Trophoblast cell (in vitro differentiated cells and primary cell): ENCODE data around the gene RNF123.

Source experiments
- DNase-seq, 2 donors: peaks; one replicate each; pipeline ENCODE4 v3.0.0-alpha.2; 2016
- H2AFZ ChIP-seq: 2 replicates; pipeline ENCODE4 v1.6.1; 2013; ENCODE audit warnings: low read length, moderate library complexity, mild to moderate bottlenecking; ENCODE audit not compliant: insufficient read depth, poor library complexity
- H2AK5ac ChIP-seq: 2 replicates; pipeline ENCODE4 v1.6.1; 2013; ENCODE audit warnings: mild to moderate bottlenecking, low read length
- H2BK120ac ChIP-seq: 2 replicates; pipeline ENCODE4 v1.6.1; 2013; ENCODE audit warnings: low read length, mild to moderate bottlenecking, moderate library complexity; ENCODE audit not compliant: insufficient read depth, poor library complexity
- H2BK12ac ChIP-seq: 2 replicates; pipeline ENCODE4 v1.6.1; 2013; ENCODE audit warnings: mild to moderate bottlenecking, low read length, moderate library complexity
- H2BK5ac ChIP-seq: 2 replicates; pipeline ENCODE4 v1.6.1; 2013; ENCODE audit warnings: low read length, low read depth, moderate library complexity, mild to moderate bottlenecking; ENCODE audit not compliant: poor library complexity
- H3K14ac ChIP-seq: 2 replicates; pipeline ENCODE4 v1.6.1; 2013; ENCODE audit warnings: mild to moderate bottlenecking, low read length
- H3K18ac ChIP-seq: 2 replicates; pipeline ENCODE4 v1.6.1; 2013; ENCODE audit warnings: mild to moderate bottlenecking, low read length
- H3K23ac ChIP-seq: 2 replicates; pipeline ENCODE4 v1.6.1; 2013; ENCODE audit warnings: low read length
- H3K27ac ChIP-seq: 2 replicates; pipeline ENCODE4 v1.5.1; 2013; ENCODE audit warnings: low read depth, mild to moderate bottlenecking, inconsistent platforms, low read length, moderate library complexity
- H3K27me3 ChIP-seq: 2 replicates; pipeline ENCODE4 v1.6.1; 2013; ENCODE audit warnings: inconsistent platforms, mild to moderate bottlenecking, low read length, moderate library complexity; ENCODE audit not compliant: insufficient read depth
- H3K36me3 ChIP-seq, 2 experiments: 1 replicate in 1 of 2; 2 replicates in 1 of 2; pipeline ENCODE4 v1.6.1; 2013; ENCODE audit warnings: low read length in 2 of 2, mild to moderate bottlenecking in 2 of 2, moderate library complexity in 1 of 2; ENCODE audit not compliant: insufficient read depth in 2 of 2, control insufficient read depth in 1 of 2
- H3K4ac ChIP-seq: 2 replicates; pipeline ENCODE4 v1.6.1; 2013; ENCODE audit warnings: low read depth, mild to moderate bottlenecking, low read length, moderate library complexity
- H3K4me1 ChIP-seq, 2 experiments: 1 replicate in 1 of 2; 2 replicates in 1 of 2; pipeline ENCODE4 v1.6.1; 2013; ENCODE audit warnings: low read length in 2 of 2, mild to moderate bottlenecking in 2 of 2, moderate library complexity in 1 of 2; ENCODE audit not compliant: insufficient read depth in 2 of 2, control insufficient read depth in 1 of 2
- H3K4me2 ChIP-seq: 2 replicates; pipeline ENCODE4 v1.6.1; 2013; ENCODE audit warnings: inconsistent platforms, mild to moderate bottlenecking, low read length, moderate library complexity
- H3K4me3 ChIP-seq: 2 replicates; pipeline ENCODE4 v1.5.1; 2013; ENCODE audit warnings: mild to moderate bottlenecking, low read depth, low read length, inconsistent platforms
- H3K79me1 ChIP-seq: one replicate; pipeline ENCODE4 v1.6.1; 2013; ENCODE audit warnings: low read length
- H3K79me2 ChIP-seq: 2 replicates; pipeline ENCODE4 v1.6.1; 2013; ENCODE audit warnings: low read length, mild to moderate bottlenecking; ENCODE audit not compliant: control insufficient read depth, insufficient read depth, poor library complexity
- H3K9ac ChIP-seq: 2 replicates; pipeline ENCODE4 v1.6.1; 2013; ENCODE audit warnings: mild to moderate bottlenecking, low read length
- H3K9me3 ChIP-seq: 2 replicates; pipeline ENCODE4 v1.6.1; 2013; ENCODE audit warnings: low read depth, mild to moderate bottlenecking, control low read depth, inconsistent platforms, low read length; ENCODE audit not compliant: insufficient read depth
- H4K12ac ChIP-seq: 2 replicates; pipeline ENCODE4 v1.6.1; 2013; ENCODE audit warnings: low read depth, mild to moderate bottlenecking, low read length, moderate library complexity
- H4K8ac ChIP-seq: 2 replicates; pipeline ENCODE4 v1.6.1; 2013; ENCODE audit warnings: low read depth, mild to moderate bottlenecking, low read length, moderate library complexity
- H4K91ac ChIP-seq: one replicate; pipeline ENCODE4 v1.6.1; 2013; ENCODE audit warnings: low read depth, mild to moderate bottlenecking, low read length, moderate library complexity
- WGBS: extraction: QIAGEN DNeasy Blood & Tissue Kit; methylation state at CpG from one replicate; pipeline ENCODE4 v1.1.7; 2013; ENCODE audit warnings: missing lambda C conversion rate; ENCODE audit not compliant: insufficient read length, insufficient coverage; ENCODE audit errors: extremely low coverage; 5-methylcytosine and 5-hydroxymethylcytosine counted together

RNF123 gene

GRCh38 chr3:49707113-49707480 is 17.7 kb downstream of the RNF123 start:
- Histone ChIP-seq H3K18ac (no peak overlapping the region), H3K23ac (no peak overlapping the region), H4K8ac (no peak overlapping the region), H3K4me2 (no peak overlapping the region), H3K9me3 (peaks cover 2% of the 10 kb centered on the region), H2AFZ (no peak overlapping the region), H3K9ac (no peak overlapping the region), H3K4me1 (peaks cover 0 to under 1% of the 10 kb centered on the region in 2 experiments), H3K27me3 (no peaks in the 10 kb centered on the region), H3K27ac (no peak overlapping the region), H2AK5ac (no peak overlapping the region), H3K36me3 (peaks cover 32 to 43% of the 10 kb centered on the region in 2 experiments), H2BK12ac (no peak overlapping the region), H3K79me1 (no peaks in the 10 kb centered on the region), H3K4me3 (no peak overlapping the region), H4K12ac (no peak overlapping the region), H3K14ac (no peak overlapping the region), H4K91ac (no peak overlapping the region), H2BK120ac (no peak overlapping the region), H2BK5ac (no peak overlapping the region), H3K79me2 (no peaks in the 10 kb centered on the region), H3K4ac (no peak overlapping the region)
- DNase-seq, result no peak
- WGBS, result no CpG with 5 or more reads among the region's 4 CpGs

DNA sequence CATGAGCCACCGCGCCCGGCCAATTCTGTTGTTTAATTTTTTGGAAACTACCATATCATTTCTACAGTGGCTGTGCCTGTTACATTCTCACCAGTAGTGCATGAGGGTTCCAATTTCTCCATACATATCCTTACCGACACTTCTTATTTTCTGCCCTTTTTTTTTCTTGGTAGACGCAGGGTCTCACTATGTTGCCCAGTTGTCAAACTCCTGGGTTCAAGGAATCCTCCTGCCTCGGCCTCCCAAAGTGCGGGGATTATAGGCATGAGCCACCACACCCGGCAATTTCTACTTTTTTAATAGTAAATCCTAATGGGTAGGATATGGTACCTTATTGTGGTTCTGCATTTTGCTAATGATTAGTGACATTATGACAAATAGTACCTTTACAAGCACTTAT is 20.5 kb downstream of the RNF123 start:
- no CpG with 5 or more reads among the region's 8 CpGs for whole genome bisulfite sequencing
- Histone ChIP-seq H4K8ac (no peak overlapping the region), H3K79me2 (no peaks in the 10 kb centered on the region), H3K27ac (no peak overlapping the region), H3K18ac (no peak overlapping the region), H2AFZ (no peak overlapping the region), H2BK120ac (no peak overlapping the region), H3K4me3 (no peak overlapping the region), H3K4me1 (peaks cover 0 to 3% of the 10 kb centered on the region in 2 experiments), H3K9me3 (peaks cover 4% of the 10 kb centered on the region), H3K27me3 (no peaks in the 10 kb centered on the region), H3K4me2 (no peak overlapping the region), H3K9ac (no peak overlapping the region), H4K12ac (no peak overlapping the region), H2BK12ac (no peak overlapping the region), H3K36me3 (peaks cover 18 to 22% of the 10 kb centered on the region in 2 experiments), H2BK5ac (no peak overlapping the region), H4K91ac (no peak overlapping the region), H2AK5ac (no peak overlapping the region), H3K4ac (no peak overlapping the region), H3K14ac (no peak overlapping the region), H3K23ac (no peak overlapping the region), H3K79me1 (no peaks in the 10 kb centered on the region)
- DNase-seq, result no peak

- H3K4me3 ChIP-seq, result no peak overlapping the region
- H2BK5ac ChIP-seq, result no peak overlapping the region
- H3K14ac ChIP-seq, result no peak overlapping the region
- H2AK5ac ChIP-seq, result no peak overlapping the region
- H4K12ac ChIP-seq, result no peak overlapping the region
- H3K23ac ChIP-seq, result no peak overlapping the region
- peaks cover 17 to 18% of the 10 kb centered on the region in 2 experiments for H3K36me3 ChIP-seq
- H3K9ac ChIP-seq, result no peak overlapping the region
- H4K8ac ChIP-seq, result no peak overlapping the region
- peaks cover 0 to 3% of the 10 kb centered on the region in 2 experiments for H3K4me1 ChIP-seq
- no peaks in the 10 kb centered on the region for H3K79me2 ChIP-seq
- no peak overlapping the region for H2BK12ac ChIP-seq
- H3K4ac ChIP-seq, result no peak overlapping the region
- H2BK120ac ChIP-seq, result no peak overlapping the region
- DNase-seq, result no peak
- WGBS, result no CpG with 5 or more reads among the region's 5 CpGs
- H3K27ac ChIP-seq, result no peak overlapping the region
- peaks cover 4% of the 10 kb centered on the region for H3K9me3 ChIP-seq
- no peaks in the 10 kb centered on the region for H3K27me3 ChIP-seq
- no peak overlapping the region for H4K91ac ChIP-seq
- no peak overlapping the region for H3K18ac ChIP-seq
- no peak overlapping the region for H3K4me2 ChIP-seq
- H3K79me1 ChIP-seq, result no peaks in the 10 kb centered on the region
- no peak overlapping the region for H2AFZ ChIP-seq
Observed at GRCh38 chr3:49711489-49711888, 22.1 kb downstream of the RNF123 start.

GRCh38 chr3:49712166-49712565 is 22.8 kb downstream of the RNF123 start:
- no peak overlapping the region for H3K23ac ChIP-seq
- no peak overlapping the region for H4K91ac ChIP-seq
- H2BK120ac ChIP-seq, result no peak overlapping the region
- no peak overlapping the region for H3K14ac ChIP-seq
- H3K79me1 ChIP-seq, result no peaks in the 10 kb centered on the region
- DNase-seq, result no peak
- H2BK12ac ChIP-seq, result no peak overlapping the region
- H3K79me2 ChIP-seq, result no peaks in the 10 kb centered on the region
- H4K12ac ChIP-seq, result no peak overlapping the region
- H2AK5ac ChIP-seq, result no peak overlapping the region
- no peak overlapping the region for H3K9ac ChIP-seq
- no peak overlapping the region for H2BK5ac ChIP-seq
- no peak overlapping the region for H3K27ac ChIP-seq
- H4K8ac ChIP-seq, result no peak overlapping the region
- WGBS, result no CpG with 5 or more reads among the region's 11 CpGs
- no peak overlapping the region for H3K4ac ChIP-seq
- H2AFZ ChIP-seq, result no peak overlapping the region
- peaks cover 2% of the 10 kb centered on the region for H3K9me3 ChIP-seq
- no peak overlapping the region for H3K4me2 ChIP-seq
- no peaks in the 10 kb centered on the region for H3K27me3 ChIP-seq
- H3K4me1 ChIP-seq, result peaks cover 0 to 3% of the 10 kb centered on the region in 2 experiments
- no peak overlapping the region for H3K18ac ChIP-seq
- H3K36me3 ChIP-seq, result peaks cover 10 to 20% of the 10 kb centered on the region in 2 experiments
- no peak overlapping the region for H3K4me3 ChIP-seq
